SK-N-MC (cell line): ENCODE measurements around the gene RPS3.
A peak's percentile ranks its signal among the peaks of the same experiment; 100 is the strongest.

Experiments
- DNase-seq: peaks from one replicate; pipeline ENCODE4 v3.0.0-alpha.2; 2011; ENCODE audit warnings: low read depth, low spot score
- H3K27ac ChIP-seq: fragments of 200-600 bp; sonication (generic); 2 replicates; pipeline ENCODE4 v1.5.1; 2016; ENCODE audit warnings: mixed run types
- H3K36me3 ChIP-seq: fragments of 200-600 bp; sonication (generic); 2 replicates; pipeline ENCODE4 v1.6.1; 2017; ENCODE audit warnings: antibody characterized with exemption, low read length, mixed read lengths; ENCODE audit not compliant: insufficient read depth
- H3K4me3 ChIP-seq: fragments of 200-600 bp; sonication (generic); 2 replicates; pipeline ENCODE4 v1.5.1; 2016
- H3K9ac ChIP-seq: fragments of 200-600 bp; sonication (generic); 2 replicates; pipeline ENCODE4 v1.8.0; 2017; ENCODE audit warnings: mixed run types, mixed read lengths; ENCODE audit not compliant: insufficient read length
- H3K9me3 ChIP-seq: fragments of 200-600 bp; sonication (generic); 2 replicates; pipeline ENCODE4 v1.6.1; 2017; ENCODE audit warnings: low read depth, mild to moderate bottlenecking, antibody characterized with exemption, low read length, moderate library complexity, mixed read lengths
- EZH2 ChIP-seq: fragments of 200-600 bp; sonication (generic); IDR thresholded peaks from one replicate; pipeline ENCODE4 v1.6.1; 2017; ENCODE audit warnings: antibody characterized with exemption
- FOXP2 ChIP-seq: optimal IDR thresholded peaks from 2 replicates; pipeline ENCODE3; 2011; ENCODE audit warnings: mild to moderate bottlenecking, moderate library complexity; ENCODE audit not compliant: insufficient read depth; ENCODE audit errors: extremely low read length, control extremely low read depth
- POLR2AphosphoS5 ChIP-seq: IDR thresholded peaks from 2 replicates; pipeline ENCODE4 v1.6.1; 2012; ENCODE audit warnings: mild to moderate bottlenecking, low read depth, low read length, borderline replicate concordance

The RPS3 gene

DNA sequence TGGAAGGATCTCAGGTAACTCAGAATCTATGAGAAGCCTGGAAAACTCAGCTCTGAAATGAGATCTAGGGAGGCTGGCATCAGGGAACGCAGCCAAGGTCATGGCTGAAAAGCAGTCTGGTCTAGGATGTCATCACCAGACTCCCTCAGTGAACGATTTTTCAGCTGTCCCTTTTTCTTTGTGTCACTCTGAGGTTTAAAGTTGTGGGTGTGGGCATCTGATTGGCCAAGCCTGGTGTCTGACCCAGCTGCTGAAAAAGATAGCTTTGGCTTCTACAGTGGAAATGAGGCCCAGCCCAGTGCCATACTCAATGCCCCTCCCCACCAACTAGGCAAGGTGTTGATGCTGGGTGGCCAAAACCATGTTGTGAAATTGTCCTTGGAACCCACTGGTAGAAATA is 14.5 kb downstream of the RPS3 start:
- Histone ChIP-seq H3K4me3 (no peak overlapping the region), H3K27ac (0 out of 2 replicates have a peak overlapping the region, but pooled peaks have one; percentile 31), H3K36me3 (peaks cover 39% of the 10 kb centered on the region), H3K9me3 (no peaks in the 10 kb centered on the region), H3K9ac (no peak overlapping the region)
- TF ChIP-seq EZH2 (no peak), POLR2AphosphoS5 (no peak), FOXP2 (no peak)
- no peak for DNase-seq

DNA sequence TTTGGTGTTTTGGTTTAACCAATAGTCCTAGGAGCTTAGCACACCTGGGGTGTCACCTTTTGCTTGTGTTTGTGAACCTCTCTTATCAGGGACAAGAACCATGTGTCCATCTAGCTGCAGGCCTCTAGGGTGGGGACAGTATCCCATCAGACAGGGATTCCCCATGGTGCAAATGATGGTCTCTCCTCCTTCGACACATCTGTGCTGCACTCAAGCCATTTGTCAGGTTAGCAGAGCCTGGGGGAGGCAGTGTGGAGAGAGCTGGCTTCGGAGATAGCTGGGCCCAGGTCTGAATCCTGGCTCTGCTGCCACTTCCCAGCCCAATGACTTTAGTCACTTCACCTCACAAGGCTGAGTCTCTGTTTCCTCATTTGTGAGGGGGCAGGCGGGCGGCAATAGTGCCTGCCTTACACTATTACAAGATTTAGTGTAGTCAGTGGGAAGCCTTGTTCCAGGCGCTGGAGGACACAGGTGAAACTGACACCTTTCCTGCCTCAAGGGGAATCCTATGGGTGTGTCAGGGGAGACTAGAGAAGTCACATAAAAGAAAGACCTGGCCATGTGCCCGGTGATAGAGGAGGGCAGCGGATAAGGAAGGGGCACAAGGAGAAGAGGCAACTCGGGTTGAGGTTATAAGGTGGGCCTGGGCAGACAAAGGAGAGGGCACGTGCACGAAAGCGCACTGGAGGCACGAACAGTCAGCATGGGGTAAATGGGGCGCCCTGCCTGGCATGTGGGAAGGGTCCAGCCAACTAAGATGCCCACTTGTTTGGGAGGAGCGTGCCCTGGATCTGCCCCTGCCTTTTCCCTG is 21.1 kb downstream of the RPS3 start:
- TF ChIP-seq POLR2AphosphoS5 (no peak; the same call in 1 of the 2 replicates), FOXP2 (no peak), EZH2 (no peak)
- no peak overlapping the region for H3K9ac ChIP-seq
- H3K36me3 ChIP-seq, result peaks cover 12% of the 10 kb centered on the region
- DNase-seq, result no peak
- H3K4me3 ChIP-seq, result no peak overlapping the region
- H3K27ac ChIP-seq, result no peak overlapping the region
- no peaks in the 10 kb centered on the region for H3K9me3 ChIP-seq

DNA sequence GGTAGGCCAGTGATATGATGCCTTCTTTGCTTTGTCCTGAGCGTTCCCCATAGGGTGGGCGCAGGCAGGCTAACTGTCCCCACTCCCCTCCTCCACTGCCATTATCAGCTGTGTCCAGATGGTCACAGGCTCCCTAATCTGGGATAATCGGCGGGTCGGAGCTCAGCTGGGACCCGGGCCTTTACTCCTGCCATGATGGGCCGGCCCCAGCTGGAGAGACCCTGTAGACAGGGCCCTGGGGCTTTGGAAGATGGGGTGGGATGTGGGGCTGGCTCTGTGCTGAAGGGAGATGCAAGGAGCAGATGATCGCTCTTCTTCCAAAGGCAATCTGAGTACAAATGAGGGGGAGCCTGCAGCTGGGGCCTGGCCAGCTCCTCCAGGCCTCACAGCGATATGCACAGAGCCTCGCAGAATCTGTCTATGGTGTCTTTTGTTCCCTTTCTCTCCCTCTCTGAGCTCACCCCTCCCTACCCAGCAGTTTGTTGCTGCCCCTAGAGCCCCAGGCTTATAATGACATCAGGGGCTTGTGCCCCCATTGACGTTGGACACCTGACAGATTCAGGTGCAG is 21.8 kb downstream of the RPS3 start:
- TF ChIP-seq EZH2, result no peak
- TF ChIP-seq FOXP2, result no peak
- TF ChIP-seq POLR2AphosphoS5, result no peak
- H3K36me3 ChIP-seq, result peaks cover 12% of the 10 kb centered on the region
- DNase-seq, result no peak
- H3K9ac ChIP-seq, result no peak overlapping the region
- H3K9me3 ChIP-seq, result no peaks in the 10 kb centered on the region
- no peak overlapping the region for H3K4me3 ChIP-seq
- H3K27ac ChIP-seq, result no peak overlapping the region

DNA sequence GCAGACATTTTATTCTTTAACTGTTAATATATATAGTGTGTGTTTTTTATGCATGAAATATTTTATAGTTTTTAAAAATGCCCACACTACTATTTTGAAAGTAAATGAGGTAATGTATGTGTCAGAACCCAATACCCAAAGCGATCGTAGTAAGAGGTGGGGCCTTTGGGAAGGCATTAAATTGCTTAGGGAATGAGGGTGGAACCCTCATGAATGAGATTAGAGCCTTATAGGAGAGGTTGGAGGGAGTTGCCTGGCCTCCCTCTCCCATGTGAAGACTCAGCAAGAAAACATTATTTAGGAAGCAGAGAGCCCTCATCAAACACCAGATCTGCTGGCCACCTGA is 22.6 kb downstream of the RPS3 start:
- Histone ChIP-seq H3K36me3 (peaks cover 9% of the 10 kb centered on the region), H3K4me3 (no peak overlapping the region), H3K27ac (no peak overlapping the region), H3K9me3 (no peaks in the 10 kb centered on the region), H3K9ac (no peak overlapping the region)
- DNase-seq, result no peak
- TF ChIP-seq EZH2, result no peak
- no peak for TF ChIP-seq POLR2AphosphoS5

DNA sequence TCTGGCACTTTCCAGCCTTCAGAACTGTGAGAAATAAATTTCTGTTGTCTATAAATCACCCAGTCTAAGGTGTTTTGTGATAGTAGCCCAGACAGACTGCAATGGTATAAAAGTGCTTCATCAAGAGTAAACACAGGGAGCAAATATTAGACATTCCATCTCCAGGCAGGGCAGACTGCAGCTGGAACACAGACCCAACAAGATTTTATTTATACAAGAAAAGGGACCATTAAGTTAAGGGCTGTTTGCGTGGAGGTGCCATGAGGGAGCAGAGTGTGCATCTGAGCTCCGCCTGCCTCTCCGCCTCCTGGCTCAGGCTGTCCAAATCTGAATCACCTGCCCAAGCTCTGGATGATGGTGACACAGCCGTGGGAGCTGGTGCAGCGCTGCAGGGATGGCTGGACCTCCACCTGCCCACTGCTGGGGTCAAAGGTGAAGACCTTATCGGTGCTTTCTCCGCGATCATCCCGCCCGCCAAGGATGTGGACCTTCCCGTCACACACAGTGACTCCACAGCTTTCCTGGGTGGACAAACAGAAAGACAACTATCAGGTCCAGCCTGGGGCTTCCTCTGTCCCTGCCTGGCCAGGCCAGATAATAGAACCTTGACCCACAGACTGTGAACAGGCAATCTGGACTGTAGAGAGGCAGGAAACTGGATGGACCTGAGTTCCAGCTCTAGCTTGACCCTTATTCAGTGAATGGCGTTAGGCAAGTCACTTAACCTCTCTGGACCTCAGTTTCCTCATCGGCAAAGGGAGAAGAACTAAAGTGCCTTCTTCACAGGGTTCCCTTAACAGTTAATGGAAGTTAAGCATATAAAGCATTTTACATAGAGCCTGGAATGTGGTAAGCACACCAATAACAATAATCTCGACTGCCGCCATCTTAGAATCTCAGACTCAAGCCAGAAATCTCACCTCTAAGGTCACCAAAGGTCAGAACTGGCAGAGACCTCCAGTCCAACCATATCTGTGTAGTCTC is 23.2 kb downstream of the RPS3 start:
- DNase-seq, result no peak

DNA sequence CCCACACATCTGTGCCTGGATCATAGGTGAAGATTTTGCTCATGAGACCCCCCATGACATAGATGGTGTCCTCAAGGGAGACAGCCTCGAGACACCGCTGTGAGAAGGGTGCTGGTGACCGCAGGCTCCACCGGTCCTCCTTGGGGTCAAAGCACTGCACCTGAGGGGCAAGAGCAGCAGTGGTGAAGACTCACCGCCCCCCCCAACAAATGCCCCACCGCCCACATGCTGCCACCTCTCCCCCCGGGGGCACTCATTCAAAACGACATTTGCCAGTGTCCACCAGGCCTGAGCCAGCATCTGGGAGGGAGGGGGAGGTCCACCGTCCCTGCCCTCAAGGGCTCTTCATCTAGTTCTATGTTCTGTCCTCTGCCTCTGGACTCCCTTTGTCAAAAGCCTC is 24.4 kb downstream of the RPS3 start:
- H3K36me3 ChIP-seq, result peaks cover 7% of the 10 kb centered on the region; the same call in 1 of the 2 replicates
- no peak overlapping the region for H3K27ac ChIP-seq
- TF ChIP-seq EZH2 (no peak), POLR2AphosphoS5 (no peak), FOXP2 (no peak)
- no peak overlapping the region for H3K9ac ChIP-seq
- no peak for DNase-seq
- H3K9me3 ChIP-seq, result no peaks in the 10 kb centered on the region
- H3K4me3 ChIP-seq, result no peak overlapping the region

More for the DNA sequence above, 23.2 kb downstream of the RPS3 start:
- peaks cover 7% of the 10 kb centered on the region; the same call in 1 of the 2 replicates for H3K36me3 ChIP-seq
- no peak overlapping the region for H3K4me3 ChIP-seq
- no peak overlapping the region for H3K27ac ChIP-seq
- TF ChIP-seq FOXP2 (no peak), POLR2AphosphoS5 (no peak), EZH2 (no peak)
- H3K9me3 ChIP-seq, result no peaks in the 10 kb centered on the region
- H3K9ac ChIP-seq, result no peak overlapping the region

DNA sequence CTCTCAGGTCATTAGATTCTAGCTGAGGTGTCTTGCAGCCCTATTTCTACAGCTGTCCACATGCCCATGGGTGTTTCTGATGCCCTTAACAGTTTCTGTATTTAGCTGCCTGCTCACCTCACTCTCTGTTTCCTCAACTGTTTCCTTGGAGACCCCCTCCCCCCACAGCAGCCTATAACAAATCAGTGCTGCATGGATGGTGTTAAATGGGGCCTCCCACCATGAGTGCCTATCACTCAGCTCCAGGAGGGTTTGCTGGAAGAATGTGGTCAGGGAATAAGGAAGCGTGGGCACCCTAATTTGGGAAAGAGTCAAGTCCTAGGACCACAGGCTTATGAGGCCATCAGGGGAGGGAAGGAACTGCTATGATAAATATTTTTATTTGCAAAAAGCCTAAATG is 25.1 kb downstream of the RPS3 start:
- TF ChIP-seq FOXP2 (no peak), POLR2AphosphoS5 (no peak; the same call in 1 of the 2 replicates), EZH2 (no peak)
- H3K36me3 ChIP-seq, result peaks cover 7% of the 10 kb centered on the region; the same call in 1 of the 2 replicates
- no peak for DNase-seq
- H3K9me3 ChIP-seq, result no peaks in the 10 kb centered on the region
- no peak overlapping the region for H3K27ac ChIP-seq
- no peak overlapping the region for H3K9ac ChIP-seq
- H3K4me3 ChIP-seq, result no peak overlapping the region

DNA sequence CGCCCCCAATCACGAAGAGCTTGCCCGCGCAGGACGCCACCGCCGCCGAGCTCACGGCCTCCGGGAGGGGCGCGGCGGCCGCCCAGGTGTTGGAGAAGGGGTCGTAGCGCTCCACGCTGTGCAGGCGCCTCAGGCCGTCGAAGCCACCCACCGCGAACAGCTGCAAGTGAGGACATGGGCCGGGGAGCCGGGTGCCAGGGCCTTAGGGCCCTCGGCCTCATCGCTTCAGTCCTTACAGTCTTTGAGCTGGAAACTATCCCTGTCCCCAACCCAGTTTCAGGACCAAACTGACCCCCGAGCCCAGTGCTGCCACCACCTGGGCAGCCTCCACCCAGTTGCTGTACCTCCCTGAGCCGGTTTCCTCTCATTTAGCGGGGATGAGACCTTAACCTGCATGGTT is 26.1 kb downstream of the RPS3 start:
- H3K9ac ChIP-seq, result no peak overlapping the region
- no peaks in the 10 kb centered on the region for H3K9me3 ChIP-seq
- peaks cover 7% of the 10 kb centered on the region; the same call in 1 of the 2 replicates for H3K36me3 ChIP-seq
- no peak for TF ChIP-seq FOXP2
- TF ChIP-seq POLR2AphosphoS5, result no peak
- no peak for TF ChIP-seq EZH2
- DNase-seq, result no peak
- H3K4me3 ChIP-seq, result no peak overlapping the region
- no peak overlapping the region for H3K27ac ChIP-seq
